ENCODE results near the gene SHMT1. TPM values are rescaled to one million over a fixed set of nuclear protein-coding genes. Genes with fewer than 3 reads are reported as not detected.
A peak's percentile ranks its signal among the peaks of the same experiment; 100 is the strongest.

The SHMT1 gene
- polyA plus RNA-seq, 1 donor (not counting 4 experiments of a cell fraction or from before 2014, with no cell fraction given), result 15.7 TPM

DNA sequence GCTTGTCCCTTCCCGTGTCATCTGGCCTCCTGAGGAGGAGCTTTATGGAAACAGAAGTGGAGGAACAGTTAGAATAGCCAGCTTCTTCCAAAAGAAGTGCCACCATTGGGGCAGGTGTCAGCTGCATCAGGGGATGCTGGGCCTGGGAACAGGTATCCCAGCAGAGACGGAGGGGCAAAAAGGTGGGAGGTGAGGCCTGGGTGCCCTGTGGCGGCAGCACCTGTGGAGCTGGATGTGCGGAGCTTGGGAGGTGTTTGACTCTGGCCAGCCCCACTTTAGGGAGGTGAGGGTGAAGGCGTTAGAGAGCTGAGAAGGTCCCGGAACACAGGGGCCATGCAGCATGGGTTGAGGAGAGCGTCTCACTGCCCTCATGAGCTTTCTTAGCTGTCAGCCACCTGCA lies 43.0 kb downstream of the SHMT1 start:
- Histone ChIP-seq H3K4me2 (ENCODE audit: control insufficient read depth, extremely low read depth, insufficient read depth, low read depth, low read length) (no peak overlapping the region), H2AFZ (ENCODE audit: control insufficient read depth, low read length) (no peak overlapping the region), H3K9me3 (ENCODE audit: control insufficient read depth, low read depth, low read length) (no peaks in the 10 kb centered on the region), H3K4me3 (ENCODE audit: control insufficient read depth in 2 of 3, extremely low read depth in 1 of 3, insufficient read depth in 2 of 3, low read depth in 1 of 3, low read length in 3 of 3) (no peak overlapping the region), H3K27me3 (ENCODE audit: control insufficient read depth, extremely low read depth, insufficient read depth, low read length) (no peaks in the 10 kb centered on the region), H3K36me3 (ENCODE audit: control insufficient read depth in 2 of 2, extremely low read depth in 1 of 2, insufficient read depth in 2 of 2, low read length in 2 of 2) (peaks cover 20 to 44% of the 10 kb centered on the region in 2 experiments), H3K27ac (ENCODE audit: control insufficient read depth, insufficient read depth, low read length) (no peak overlapping the region), H3K9ac (ENCODE audit: control insufficient read depth, extremely low read depth, insufficient read depth, low read length) (no peak overlapping the region), H3K9me1 (ENCODE audit: control insufficient read depth, extremely low read depth, insufficient read depth, low read length) (no peaks in the 10 kb centered on the region), H3K79me2 (ENCODE audit: control insufficient read depth, insufficient read depth, low read length) (peaks cover 57% of the 10 kb centered on the region), H4K20me1 (ENCODE audit: control insufficient read depth, extremely low read depth, insufficient read depth, low read length) (peaks cover 12% of the 10 kb centered on the region), H3K4me1 (ENCODE audit: control insufficient read depth, extremely low read depth, insufficient read depth, low read length) (peaks cover 29% of the 10 kb centered on the region)
- dilution Hi-C loops (cut with MboI; ENCODE audit: extremely low pct_ligation_motif_present, low sequenced_read_pairs), result no loop called here
- DNase-seq (ENCODE audit: low read depth, low spot score) (no peak), FAIRE-seq (no peak)
- TF ChIP-seq CTCF (optimal IDR thresholded peaks at IDR 0.05 in 1 of 3, IDR thresholded peaks at IDR 0.05 in 1 of 3, conservative IDR thresholded peaks at IDR 0.05 in 1 of 3; ENCODE audit: extremely low read depth in 1 of 3, insufficient read depth in 2 of 3, low read length in 3 of 3) (no peak), EZH2 (IDR thresholded peaks at IDR 0.05; ENCODE audit: low read length) (no peak)

- Histone ChIP-seq H3K79me2 (ENCODE audit: control insufficient read depth, insufficient read depth, low read length) (peaks cover 58% of the 10 kb centered on the region), H3K9me1 (ENCODE audit: control insufficient read depth, extremely low read depth, insufficient read depth, low read length) (no peaks in the 10 kb centered on the region), H3K4me3 (ENCODE audit: control insufficient read depth in 2 of 3, extremely low read depth in 1 of 3, insufficient read depth in 2 of 3, low read depth in 1 of 3, low read length in 3 of 3) (no peak overlapping the region), H3K9me3 (ENCODE audit: control insufficient read depth, low read depth, low read length) (no peaks in the 10 kb centered on the region), H3K27me3 (ENCODE audit: control insufficient read depth, extremely low read depth, insufficient read depth, low read length) (no peaks in the 10 kb centered on the region), H3K4me1 (ENCODE audit: control insufficient read depth, extremely low read depth, insufficient read depth, low read length) (peaks cover 29% of the 10 kb centered on the region), H3K4me2 (ENCODE audit: control insufficient read depth, extremely low read depth, insufficient read depth, low read depth, low read length) (no peak overlapping the region), H4K20me1 (ENCODE audit: control insufficient read depth, extremely low read depth, insufficient read depth, low read length) (peaks cover 12% of the 10 kb centered on the region), H3K27ac (ENCODE audit: control insufficient read depth, insufficient read depth, low read length) (no peak overlapping the region), H2AFZ (ENCODE audit: control insufficient read depth, low read length) (no peak overlapping the region), H3K36me3 (ENCODE audit: control insufficient read depth in 2 of 2, extremely low read depth in 1 of 2, insufficient read depth in 2 of 2, low read length in 2 of 2) (peaks cover 15 to 41% of the 10 kb centered on the region in 2 experiments), H3K9ac (ENCODE audit: control insufficient read depth, extremely low read depth, insufficient read depth, low read length) (no peak overlapping the region)
- FAIRE-seq (peak; percentile 51), DNase-seq (ENCODE audit: low read depth, low spot score) (no peak)
- dilution Hi-C loops (cut with MboI; ENCODE audit: extremely low pct_ligation_motif_present, low sequenced_read_pairs), result no loop called here
- TF ChIP-seq CTCF (optimal IDR thresholded peaks at IDR 0.05 in 1 of 3, IDR thresholded peaks at IDR 0.05 in 1 of 3, conservative IDR thresholded peaks at IDR 0.05 in 1 of 3; ENCODE audit: extremely low read depth in 1 of 3, insufficient read depth in 2 of 3, low read length in 3 of 3), result peak; percentile 40 to 66 (median 49)
- no peak for TF ChIP-seq EZH2 (IDR thresholded peaks at IDR 0.05; ENCODE audit: low read length)
Observed at GRCh38 chr17:18319604-18320256, 43.6 kb downstream of the SHMT1 start.
